ENCODE measurements around the gene FMNL1.
"Not testable (repeated sequence)": the region's sequence is repeated elsewhere in the genome, so short reads cannot be mapped to it uniquely, and the experiment has no call there.

The FMNL1 gene

DNA sequence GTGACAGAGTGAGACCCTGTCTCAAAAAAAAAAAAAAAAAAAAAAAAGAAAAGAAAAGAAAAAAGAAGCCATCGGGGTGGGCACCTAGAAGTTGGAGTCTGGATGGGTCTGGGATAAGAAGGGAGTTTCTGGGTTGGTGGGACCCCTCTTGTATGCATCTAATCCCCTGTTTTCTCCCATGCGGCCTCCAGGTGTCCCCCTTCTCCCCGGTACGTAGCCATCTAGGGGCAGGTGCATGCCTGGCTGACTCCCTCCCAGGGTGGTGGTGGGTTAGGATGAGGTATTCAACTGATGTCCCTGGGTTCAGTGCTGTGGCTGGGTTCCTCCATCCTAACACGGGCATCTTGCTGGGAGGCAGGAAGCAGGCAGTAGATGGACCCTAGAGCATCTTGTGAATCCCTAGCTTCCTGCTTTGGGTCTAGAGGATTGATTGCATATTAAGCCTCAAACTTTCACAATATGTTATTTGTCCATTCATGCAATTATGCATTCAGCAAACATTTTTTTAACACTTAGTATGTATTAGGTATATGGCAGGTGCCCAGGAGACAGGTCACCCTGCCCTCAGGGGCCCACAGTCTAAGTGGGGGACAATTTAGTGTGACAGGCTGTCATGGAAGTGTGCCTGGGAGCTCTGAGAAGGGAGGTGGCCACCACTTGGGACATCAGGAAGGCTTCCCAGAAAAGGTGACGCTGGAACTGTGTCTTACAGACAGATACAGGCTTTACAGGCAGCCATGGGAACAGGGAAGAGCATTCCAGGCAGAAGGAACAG lies 13.1 kb downstream of the FMNL1 start:
- no peak for DNase-seq (ENCODE audit: extremely low read depth in 1 of 2, low read depth in 1 of 2)

DNA sequence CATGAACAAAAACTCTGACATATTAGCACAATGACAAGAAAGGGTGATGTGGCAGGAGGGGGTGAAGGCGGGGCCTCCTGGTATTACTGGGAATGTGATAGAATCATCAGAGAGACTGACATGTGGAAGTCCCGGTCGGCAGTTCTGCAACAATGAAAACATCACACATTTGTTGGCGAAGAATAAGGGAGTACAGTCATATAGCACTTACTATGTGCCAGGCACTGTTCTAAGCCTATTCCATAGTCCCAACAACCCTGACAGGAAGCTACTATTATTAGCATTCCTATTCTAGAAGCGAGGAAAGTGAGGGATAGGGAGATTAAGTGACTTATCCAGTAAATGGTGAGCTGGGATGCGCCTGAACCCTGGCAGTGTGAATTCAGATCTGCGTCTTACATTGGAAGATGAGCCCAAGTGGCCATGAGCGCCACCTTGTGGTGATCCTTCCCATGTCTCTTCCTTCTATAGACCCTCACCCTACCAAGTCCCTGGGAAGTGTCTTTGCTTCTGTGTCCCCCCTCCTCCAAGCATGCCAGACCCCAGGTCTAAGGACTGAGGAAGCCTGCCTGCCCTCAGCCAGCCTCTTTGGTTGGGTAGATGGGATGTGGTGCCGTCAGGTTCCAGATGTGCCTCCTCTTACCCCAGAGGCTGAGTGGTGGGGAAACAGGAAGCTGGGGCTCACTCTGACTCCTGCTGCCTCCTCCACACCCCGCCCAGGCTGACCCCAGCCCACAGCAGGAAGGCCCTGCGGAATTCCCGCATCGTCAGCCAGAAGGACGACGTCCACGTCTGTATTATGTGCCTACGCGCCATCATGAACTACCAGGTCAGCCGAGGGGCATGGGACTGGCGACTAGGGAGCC lies 14.0 kb downstream of the FMNL1 start:
- peak in 1 of 2 donors; percentile 61 for DNase-seq (ENCODE audit: extremely low read depth in 1 of 2, low read depth in 1 of 2)

DNA sequence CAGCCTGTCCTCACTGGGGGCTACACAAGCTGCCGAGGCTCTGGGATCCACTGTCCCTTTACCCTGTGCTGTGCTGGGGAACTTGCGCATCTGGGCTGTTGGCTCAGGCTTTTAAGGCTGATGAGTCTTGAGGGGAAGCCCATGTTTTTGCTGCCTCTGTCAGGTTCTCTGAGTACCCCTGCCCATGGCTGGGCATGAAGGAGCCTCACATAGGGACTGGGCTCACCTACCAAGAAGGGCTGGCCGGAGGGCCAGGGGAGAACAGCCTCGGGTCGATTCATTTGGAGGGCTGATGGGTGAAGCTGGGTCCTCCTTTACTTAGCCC lies 14.6 kb downstream of the FMNL1 start:
- DNase-seq (ENCODE audit: extremely low read depth in 1 of 2, low read depth in 1 of 2) = no peak

DNA sequence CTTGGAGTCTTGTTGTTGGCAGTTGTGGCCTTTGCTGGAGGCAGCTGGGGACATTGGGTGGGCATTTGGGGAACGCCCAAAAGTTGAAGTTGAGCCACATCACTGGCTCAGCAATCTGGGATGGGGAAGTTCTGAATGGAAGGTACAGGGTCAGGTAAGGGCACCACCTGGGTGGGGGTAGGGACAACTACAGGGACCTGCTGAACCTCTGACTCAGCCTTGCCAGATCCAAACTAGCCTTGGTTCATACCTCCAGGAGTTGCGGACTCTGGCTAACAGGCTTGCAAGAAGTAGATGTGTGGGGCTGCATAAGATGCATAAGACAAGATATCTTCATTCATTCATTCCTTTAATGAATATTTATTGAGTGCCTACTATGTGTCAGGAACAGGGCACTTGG lies 16.0 kb downstream of the FMNL1 start:
- no peak for DNase-seq (ENCODE audit: extremely low read depth in 1 of 2, low read depth in 1 of 2)

DNA sequence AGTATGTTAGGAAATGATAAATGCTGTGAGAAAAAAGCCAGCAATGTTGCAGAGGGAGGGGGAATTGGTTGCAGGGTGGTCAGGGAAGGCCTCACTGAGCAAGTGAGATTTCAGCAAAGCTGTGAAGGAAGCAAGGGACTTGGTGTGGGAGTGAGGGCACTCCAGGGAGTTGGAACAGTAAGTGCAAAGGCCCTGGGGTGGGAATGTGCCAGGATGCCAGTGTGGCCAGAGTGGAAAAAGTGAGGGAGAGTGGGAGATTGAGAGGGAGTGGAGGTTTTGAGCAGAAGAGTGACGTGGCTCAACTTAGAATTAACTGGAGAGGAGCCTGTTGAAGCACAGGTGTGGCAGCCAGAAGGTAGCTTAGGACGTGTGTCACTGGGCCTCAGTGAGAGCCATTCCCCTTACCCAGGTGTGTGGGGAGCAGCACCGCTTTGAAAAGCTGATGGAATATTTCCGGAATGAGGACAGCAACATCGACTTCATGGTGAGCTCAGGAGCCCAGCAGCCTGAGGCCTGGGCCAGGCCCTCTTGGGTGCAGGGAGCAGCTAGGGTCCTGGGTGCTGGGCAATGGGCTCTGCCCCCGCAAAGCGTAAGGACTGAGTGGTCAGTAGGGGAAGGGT lies 16.6 kb downstream of the FMNL1 start:
- no peak for DNase-seq (ENCODE audit: extremely low read depth in 1 of 2, low read depth in 1 of 2)

DNA sequence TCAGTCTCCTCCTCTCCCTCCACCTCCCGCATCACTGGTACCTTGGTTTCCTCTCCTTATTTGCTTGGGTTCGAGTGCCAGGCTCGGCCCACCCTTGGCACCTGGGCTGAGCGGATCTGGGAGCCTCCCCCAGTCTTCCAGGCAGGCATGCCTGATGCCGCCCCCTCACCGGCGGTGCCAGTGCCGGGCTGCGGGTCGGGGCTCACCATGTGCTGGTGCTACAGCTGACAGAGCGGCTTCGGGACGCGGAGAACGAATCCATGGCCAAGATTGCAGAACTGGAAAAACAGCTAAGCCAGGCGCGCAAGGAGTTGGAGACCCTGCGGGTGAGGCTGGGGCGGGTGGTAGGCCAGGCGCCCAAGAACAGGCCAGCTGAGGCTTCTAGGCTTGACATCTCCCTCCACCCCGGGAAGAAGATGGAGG lies 19.2 kb downstream of the FMNL1 start:
- DNase-seq (ENCODE audit: extremely low read depth in 1 of 2, low read depth in 1 of 2) = no peak

DNA sequence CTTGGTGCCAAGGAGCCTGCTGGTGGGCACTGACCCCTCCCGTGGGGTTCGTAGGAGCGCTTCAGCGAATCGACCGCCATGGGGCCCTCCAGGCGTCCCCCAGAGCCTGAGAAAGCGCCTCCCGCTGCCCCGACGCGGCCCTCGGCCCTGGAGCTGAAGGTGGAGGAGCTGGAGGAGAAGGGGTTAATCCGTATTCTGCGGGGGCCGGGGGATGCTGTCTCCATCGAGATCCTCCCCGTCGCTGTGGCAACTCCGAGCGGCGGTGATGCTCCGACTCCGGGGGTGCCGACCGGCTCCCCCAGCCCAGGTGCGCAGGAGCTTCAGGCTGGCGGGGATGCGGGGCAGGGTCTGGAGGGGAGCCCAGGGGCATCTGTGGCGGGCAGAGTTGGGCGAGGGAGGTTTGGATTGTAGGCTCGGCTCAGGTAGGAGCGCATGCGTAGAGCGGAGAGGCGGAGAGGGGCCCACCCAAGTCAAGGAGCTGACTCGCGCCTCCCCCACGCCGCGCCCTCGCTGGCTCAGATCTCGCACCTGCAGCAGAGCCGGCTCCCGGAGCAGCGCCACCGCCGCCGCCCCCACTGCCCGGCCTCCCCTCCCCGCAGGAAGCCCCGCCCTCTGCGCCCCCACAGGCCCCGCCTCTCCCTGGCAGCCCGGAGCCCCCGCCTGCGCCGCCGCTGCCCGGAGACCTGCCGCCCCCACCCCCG lies 19.8 kb downstream of the FMNL1 start:
- no peak for DNase-seq (ENCODE audit: extremely low read depth in 1 of 2, low read depth in 1 of 2)

DNA sequence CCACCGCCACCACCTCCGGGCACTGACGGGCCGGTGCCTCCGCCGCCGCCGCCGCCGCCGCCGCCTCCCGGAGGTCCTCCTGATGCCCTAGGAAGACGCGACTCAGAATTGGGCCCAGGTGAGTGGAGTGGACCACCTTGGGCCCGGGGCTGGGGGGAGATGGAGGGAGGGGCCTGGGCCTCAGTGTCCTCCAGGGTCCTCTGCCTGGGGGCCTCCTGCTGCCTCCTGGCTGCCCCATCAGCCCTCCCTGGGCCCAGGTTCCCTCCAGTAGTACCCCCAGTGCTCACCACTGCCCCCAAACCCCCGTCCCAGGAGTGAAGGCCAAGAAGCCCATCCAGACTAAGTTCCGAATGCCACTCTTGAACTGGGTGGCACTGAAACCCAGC lies 20.3 kb downstream of the FMNL1 start:
- DNase-seq (ENCODE audit: extremely low read depth in 1 of 2, low read depth in 1 of 2) = no peak

DNA sequence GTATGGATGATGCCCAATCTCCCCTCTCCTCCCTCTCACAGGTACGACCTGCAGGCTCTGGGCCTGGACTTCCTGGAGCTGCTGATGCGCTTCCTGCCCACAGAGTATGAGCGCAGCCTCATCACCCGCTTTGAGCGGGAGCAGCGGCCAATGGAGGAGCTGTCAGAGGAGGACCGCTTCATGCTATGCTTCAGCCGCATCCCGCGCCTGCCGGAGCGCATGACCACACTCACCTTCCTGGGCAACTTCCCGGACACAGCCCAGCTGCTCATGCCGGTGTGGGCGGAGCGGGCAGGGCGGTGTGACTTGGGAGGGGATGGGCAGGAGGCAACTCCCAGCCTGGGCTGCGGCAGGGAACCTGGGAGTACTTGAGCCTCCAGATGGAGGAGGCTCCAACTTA lies 22.1 kb downstream of the FMNL1 start:
- no peak for DNase-seq (ENCODE audit: extremely low read depth in 1 of 2, low read depth in 1 of 2)

DNA sequence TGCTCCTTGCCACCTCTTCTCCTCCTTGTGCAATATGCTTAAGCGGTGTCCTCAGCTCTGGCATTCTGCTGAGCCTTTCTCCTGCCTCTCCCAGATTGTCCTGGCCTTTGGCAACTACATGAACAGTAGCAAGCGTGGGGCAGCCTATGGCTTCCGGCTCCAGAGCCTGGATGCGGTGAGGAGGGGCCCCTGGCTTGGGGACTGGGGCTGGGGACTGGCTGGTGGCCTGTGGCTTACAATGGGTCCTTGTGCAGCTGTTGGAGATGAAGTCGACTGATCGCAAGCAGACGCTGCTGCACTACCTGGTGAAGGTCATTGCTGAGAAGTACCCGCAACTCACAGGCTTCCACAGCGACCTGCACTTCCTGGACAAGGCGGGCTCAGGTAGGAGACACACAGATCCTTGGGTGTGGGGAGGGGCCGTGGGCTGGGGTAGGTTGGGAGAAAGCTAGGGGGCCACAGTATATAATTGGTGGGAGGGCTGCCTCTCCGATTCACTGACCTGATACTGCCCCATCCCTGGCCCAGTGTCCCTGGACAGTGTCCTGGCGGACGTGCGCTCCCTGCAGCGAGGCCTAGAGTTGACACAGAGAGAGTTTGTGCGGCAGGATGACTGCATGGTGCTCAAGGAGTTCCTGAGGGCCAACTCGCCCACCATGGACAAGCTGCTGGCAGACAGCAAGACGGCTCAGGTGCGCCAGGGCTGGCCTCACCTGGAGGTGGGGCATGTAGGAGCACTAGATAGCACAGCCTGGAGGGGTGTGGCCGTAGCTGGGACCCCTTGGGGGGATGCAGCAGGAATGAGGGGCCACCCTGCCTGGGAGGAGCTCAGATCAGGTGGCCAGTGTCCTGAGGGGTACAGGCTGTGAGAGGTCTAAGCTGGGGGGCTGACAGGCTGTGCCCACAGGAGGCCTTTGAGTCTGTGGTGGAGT lies 23.3 kb downstream of the FMNL1 start:
- DNase-seq (ENCODE audit: extremely low read depth in 1 of 2, low read depth in 1 of 2) = no peak

DNA sequence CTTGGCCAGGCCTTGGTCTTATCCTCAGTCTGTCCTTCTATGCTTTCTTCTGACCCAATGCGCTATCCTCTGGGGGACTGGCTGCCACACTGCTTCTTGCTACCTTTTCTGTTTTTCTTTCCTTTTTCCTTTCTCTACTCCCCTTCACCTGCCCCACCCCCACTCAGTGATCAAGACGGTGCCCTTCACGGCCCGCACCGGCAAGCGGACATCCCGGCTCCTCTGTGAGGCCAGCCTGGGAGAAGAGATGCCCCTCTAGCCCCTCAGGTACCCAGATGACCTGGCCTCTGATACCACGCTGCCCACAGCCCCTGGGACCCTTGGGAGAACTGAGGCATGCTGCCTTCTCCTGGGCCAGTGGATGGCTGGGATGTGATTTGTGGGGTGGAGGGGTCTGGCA lies 24.7 kb downstream of the FMNL1 start:
- no peak for DNase-seq (ENCODE audit: extremely low read depth in 1 of 2, low read depth in 1 of 2)

DNA sequence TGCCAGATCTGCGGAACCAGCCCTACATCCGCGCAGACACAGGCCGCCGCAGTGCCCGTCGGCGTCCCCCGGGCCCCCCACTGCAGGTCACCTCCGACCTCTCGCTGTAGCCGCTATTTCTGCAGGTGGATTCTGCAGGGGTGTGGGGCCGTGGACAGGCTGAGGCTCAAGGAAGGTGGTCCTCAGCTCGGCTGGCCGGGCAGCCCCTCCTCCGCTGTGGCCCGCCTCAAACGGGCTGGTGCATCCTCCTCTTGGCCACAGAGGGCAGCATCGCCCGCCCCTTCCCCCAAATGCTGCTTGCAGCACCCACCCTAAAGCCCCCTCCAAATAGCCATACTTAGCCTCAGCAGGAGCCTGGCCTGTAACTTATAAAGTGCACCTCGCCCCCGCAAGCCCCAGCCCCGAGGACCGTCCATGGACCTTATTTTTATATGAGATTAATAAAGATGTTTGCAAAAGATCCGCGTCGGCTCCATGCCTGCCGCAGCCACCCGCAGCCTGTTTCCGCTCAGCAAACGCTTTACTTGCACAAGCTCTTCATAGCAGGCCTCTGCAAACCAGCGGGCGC lies 25.3 kb downstream of the FMNL1 start:
- DNase-seq (ENCODE audit: extremely low read depth in 1 of 2, low read depth in 1 of 2) = no peak

DNA sequence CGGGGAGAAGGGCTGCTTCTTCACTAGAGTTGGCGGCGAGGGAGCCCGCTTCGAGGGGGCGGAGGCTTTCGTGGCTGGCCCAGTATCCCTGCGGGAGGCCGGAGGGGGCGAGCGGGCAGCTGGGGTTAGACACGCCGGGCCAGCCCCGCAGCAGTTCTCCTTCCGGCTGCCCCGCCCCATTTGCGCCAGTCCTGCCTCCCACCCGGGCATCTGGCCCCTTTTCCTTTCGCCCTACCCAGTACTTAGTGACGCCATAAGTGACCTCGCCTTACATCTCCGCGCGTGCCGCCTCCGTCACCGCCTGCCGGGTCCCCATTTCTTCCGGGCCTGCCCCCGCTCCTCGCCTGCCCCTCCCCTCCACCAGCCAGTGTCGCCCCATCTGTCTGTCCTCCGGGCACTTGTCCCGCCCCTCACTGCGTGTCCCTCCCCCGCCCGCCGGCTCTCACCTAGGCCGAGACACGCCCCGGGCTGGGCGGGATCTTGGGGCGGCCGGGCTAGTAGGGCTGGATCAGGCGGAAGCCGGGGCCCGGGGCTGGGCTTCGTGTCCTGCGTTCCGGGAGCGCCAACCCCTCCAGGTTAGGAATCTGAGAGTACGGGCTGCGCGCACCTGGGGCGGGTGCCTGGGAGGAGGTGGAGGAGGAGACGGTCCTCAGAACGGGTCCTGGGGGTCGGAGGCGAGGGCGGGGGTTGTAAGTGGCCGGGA lies 25.9 kb downstream of the FMNL1 start:
- DNase-seq (ENCODE audit: extremely low read depth in 1 of 2, low read depth in 1 of 2) = peak; percentile 96 to 99

DNA sequence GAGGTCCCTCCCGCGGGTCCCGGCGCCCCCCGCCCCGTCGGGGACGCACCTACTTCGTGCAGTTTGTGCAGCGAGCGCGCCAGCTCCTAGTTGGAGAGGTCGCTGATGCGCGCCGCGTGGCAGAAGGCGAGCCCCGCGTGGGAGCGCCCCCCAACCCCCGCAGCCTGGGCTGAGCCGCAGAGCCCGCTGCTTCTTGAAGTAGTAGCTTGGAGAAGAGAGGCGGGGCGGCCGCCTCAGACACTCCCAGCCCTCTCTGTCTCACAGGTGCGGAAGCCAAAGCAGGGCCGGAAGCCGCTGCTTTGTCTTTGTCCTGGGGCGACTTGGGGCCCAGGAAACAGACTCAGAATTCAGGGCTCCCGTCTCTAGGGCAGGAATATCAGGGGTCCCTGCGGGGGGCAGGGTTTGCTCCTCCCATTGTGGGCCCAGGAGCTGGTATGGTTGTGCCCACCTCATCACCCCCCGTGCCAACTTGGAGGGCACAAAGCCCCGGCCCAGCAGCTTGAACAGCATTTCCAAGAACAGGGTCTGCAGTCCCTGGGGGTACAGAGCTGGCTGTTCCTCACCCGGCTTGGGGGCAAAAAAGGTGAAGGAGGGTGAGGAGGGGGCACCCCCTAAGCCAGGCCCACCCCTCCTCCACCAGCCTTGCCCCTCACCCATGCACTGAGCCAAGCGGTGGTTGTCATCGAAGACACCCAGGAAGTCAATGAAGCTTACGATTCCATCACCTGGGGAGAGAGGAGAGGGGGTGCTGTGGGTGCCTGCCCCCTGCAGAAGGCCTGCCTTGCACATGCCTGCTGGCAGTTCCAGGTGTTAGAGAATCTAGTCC lies 26.7 kb downstream of the FMNL1 start:
- DNase-seq (ENCODE audit: extremely low read depth in 1 of 2, low read depth in 1 of 2) = peak in 1 of 2 donors; percentile 68

DNA sequence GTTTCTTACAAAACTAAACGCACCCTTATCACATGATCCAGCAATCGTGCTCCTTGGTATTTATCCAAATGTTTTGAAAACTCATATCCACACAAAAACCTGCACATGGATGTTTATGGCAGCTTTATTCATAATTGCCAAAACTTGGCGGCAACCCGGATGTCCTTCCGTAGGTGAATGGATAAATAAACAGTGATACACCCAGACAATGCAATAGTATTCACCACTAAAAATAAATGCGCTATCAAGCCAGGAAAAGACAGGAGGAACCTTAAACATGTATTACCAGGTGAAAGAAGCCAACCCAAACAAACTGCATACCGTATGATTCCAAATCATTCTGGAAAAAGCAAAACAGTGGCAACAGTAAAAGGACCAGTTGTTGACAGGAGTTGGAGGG lies 30.2 kb downstream of the FMNL1 start:
- no peak for DNase-seq (ENCODE audit: extremely low read depth in 1 of 2, low read depth in 1 of 2)

DNA sequence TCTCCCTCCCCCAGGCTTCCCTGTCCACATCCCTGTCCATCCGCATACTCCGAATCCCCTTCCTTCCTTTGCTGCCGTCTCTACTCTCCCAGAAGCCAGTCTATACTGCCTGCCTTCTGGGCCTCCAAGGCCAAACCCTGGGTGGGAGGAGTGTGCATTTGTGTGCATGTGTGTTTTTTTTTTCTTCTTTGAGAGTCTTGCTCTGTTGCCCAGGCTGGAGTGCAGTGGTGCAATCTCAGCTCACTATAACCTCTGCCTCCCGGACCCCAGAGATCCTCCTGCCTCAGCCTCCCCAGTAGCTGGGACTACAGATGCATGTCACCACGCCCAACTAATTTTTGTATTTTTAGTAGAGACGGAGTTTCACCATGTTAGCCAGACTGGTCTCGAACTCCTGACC lies 31.6 kb downstream of the FMNL1 start:
- not testable (repeated sequence) for DNase-seq (ENCODE audit: extremely low read depth in 1 of 2, low read depth in 1 of 2)

DNA sequence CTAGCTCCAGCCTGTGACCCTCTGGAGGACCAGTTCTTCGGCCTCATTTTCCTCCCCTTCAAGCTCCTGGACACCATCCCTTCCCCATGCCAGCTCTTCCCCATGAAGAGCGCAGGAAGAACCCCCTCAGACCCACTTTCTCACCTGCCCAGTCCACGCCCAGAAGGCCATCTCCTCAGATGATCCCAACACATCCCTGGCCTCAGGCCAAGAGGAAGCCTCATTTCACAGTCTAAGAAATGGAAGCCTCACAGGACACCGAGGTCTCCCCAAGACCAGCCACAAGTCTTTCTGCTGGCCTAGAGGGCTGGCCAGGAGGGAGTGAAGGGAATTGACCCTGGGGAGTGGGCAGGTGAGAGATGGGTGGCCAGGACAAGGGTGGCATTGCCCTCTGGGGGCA lies 32.2 kb downstream of the FMNL1 start:
- DNase-seq (ENCODE audit: extremely low read depth in 1 of 2, low read depth in 1 of 2) = no peak

DNA sequence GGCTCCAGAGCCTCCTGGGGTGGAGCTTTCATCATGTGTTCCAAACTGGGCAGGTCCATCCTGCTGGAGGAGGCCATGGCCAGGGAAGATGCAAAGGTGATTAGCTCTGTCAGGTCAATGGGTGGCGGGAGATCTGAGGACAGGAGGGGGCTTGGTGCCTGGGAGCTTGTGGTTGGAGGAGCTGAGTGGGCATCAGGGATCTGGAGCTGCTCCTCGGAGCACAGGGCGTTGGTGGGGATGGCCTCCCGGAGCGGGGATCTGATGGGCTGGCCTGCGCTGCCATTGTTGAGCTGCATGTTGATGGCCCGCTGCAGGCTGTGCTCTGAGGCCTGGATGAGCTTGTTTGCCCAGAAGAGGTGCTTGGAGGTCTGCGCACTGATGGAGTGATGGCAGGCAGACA lies 33.7 kb downstream of the FMNL1 start:
- no peak for DNase-seq (ENCODE audit: extremely low read depth in 1 of 2, low read depth in 1 of 2)
